Medulla oblongata (tissue), 1 donor: Measurements from ENCODE around the gene EVI5.
A peak's percentile ranks its signal among the peaks of the same experiment; 100 is the strongest.
"Not testable (repeated sequence)": the region's sequence is repeated elsewhere in the genome, so short reads cannot be mapped to it uniquely, and the experiment has no call there.

Experiments
- DNase-seq: peaks from one replicate; pipeline ENCODE4 v3.0.0-alpha.2; 2015; ENCODE audit errors: extremely low spot score

Gene EVI5

DNA sequence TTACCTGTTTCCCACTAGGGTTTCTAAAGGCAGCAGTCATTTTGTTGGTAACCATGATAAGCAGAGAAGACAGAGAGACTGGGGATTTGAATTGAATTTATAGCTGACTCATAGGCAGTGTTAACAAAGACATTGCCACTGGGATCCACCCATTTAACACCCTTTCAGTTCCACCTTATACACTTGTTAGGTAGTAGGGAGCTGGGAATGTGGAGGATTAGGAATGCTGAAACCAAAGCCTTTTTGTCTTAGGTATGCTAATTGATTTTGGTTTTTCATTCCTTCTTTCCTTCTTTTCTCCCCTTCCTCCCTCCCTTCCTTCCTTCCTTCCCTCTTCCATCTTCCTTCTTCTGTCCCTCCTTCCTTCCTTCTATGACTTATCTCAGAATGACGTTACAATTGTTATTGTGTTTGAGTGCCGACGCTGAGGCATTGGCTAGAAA lies 7.5 kb upstream of the EVI5 start:
- no peak for DNase-seq

DNA sequence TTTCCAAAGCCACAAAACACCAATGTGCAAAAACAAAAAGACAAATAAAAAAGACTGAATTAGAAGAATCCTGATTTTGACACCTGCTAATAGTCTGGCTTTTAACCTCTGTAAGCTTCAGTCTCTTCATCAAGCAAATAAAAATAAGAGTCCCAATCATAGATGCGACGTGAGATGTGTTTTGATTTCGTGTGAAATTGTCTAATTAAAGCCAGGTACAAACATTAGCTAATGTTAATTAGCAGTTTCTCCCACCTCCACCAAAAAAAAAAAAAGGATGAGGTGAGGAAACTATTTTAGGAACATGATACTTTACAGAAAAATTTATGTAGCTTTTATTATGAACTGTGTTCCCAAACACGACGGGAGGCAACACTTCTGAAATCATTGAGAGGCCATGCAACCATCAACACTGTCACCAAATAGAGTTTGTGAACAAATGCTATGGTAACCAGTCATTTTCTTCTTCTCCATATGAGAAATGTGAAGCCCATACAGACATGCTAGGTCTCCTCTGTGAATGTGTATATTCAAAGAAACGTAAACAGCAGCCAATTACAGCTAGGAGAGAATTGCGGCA lies 6.7 kb upstream of the EVI5 start:
- DNase-seq, result no peak

DNA sequence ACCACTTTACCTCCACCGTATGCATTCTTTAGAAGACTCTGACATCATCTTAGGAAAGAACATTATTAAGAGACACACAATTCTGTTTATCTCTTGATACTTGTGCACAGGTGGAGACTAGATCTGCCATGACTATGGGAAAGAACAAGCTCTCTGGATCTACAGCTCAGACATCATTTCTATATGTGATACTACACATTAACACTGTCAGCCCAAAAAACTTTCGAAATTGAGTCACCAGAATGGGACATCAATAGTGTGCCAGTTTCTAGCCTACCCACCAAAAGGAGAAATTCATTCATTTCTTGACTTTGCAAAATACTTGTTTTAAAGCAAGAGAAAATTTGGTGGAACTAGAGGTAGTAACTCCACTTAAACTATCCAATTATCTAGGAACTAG lies 6.0 kb upstream of the EVI5 start:
- DNase-seq, result no peak

DNA sequence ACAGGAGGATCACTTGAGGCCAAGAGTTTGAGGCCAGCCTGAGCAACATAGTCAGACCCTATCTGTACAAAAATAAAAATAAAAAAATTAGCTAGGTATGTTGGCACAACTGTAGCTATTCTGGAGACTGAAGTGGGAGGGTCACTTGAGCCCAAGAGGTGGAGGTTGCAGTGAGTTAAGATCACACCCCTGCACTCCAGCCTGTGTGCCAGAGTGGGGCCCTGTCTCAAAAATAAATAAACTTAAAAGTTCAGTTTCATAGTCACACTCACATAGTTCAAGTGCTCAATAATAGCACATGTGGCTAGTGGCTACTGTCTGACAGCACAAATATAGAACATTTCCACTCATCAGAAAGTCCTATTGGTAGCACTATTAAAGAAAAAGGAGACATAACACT lies 5.2 kb upstream of the EVI5 start:
- DNase-seq, result no peak

DNA sequence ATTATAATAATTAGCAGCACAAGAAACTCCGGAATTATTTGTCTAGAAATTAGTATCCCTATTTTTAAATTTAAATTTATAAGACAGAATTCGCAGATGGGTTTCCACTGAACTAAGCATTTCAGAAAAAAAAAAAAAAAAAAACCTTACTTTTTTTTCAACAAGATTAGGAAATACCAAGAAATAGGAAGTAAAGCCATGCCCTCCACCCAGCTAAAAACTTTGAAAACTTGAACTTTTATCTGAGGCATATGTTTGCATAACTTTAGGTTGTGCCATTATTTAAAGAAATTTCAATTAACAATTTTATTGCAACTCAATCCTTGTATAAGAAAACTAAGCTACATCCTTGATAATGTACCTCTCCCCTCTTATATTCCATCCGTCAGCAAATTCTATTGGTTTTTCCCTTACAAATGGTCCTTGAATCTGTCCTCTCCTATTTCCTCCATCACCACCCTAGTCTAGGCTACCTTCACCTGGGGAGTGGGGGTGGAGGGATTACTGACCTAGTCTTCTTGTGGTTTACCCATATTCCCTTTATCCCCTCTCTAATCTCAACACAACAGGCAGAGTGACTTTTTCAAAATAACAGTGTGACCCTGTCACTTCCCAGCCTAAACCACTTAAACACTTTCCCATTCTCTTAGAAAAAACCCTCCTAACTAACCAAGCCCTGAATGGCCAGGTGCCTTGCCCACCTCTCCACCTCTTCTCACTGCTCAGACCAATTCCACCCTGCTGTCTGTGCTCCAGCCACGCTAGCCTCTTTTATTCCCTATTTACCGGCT lies 1.4 kb upstream of the EVI5 start:
- no peak for DNase-seq

DNA sequence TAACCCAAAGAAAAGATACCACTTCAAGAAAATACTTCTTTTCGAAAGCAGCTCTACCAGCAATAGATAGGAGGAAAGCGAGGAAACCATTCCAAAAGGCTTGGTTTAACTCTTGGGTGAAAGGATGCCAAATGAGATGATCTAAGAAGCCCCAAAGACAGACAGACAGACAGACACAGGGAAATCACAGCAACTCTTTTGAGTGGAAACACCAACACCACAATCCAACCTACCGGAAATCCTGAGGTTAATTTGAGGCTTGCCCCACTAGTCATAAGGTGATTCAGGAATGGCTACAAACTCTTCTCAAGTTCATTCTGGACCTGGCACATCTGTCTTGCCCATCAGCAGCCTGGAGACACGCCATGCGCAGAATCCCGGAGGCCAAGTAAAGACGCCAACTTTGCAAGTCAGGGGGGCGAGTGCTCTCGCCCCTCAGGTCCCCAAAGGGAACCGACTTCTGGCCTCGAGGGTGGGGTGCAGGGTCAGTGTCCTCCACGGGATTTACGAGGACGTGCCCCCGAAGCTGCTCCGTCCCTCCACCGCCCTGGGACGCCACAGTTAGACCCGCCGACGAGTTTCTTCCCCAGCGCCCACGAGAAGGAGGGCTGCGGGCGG lies 778 bp downstream of the EVI5 start:
- peak; percentile 55 for DNase-seq

DNA sequence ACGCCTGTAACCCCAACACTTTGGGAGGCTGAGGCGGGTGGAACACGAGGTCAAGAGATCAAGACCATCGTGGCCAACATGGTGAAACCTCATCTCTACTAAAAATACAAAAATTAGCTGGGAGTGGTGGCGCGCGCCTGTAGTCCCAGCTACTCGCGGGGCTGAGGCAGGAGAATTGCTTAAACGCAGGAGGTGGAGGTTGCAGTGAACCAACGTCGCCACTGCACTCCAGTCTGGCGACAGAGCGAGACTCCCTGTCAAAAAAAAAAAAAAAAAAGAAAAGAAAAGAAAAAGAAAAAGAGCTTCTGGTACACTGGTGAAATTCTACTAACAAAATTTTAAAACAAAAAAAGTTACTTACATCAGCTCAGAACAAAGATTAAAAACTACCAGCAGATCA lies 1.4 kb downstream of the EVI5 start:
- DNase-seq, result not testable (repeated sequence)

DNA sequence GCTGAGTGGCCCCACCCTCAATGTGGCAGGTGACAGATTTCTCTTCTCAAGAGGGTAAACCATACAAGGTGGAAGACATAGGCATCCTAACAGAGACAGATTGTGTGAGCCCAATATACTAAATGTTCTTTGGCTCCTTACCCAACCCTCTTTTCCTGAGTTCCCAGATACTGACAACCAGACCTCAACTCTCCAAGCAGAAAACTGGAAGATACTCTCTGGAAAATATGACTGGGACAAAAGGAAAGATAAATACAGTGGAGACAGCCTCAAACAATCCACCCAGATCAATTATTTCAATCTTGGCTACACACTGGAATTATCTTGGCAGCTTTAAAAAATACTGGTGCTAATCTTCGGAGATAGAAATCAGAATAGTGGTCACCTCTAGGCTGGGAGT lies 6.5 kb downstream of the EVI5 start:
- no peak for DNase-seq

DNA sequence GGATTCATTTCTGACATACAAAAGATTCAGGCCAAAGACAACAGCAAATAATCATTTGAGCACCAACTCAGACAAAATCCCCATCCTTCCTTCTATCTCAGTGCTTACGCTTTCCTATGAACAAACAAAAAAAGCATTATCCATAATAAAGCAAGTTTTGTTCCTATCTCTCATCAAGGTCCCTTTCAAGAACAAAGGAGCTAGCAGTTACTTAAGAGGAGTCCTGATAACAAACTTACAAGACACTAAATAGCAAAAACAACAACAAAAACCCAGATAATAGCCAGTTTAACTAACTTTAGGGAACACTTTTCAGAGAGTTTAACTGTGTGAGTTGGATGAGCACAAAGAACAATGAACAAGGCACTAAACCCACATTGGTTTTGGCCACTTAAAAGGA lies 10.5 kb downstream of the EVI5 start:
- DNase-seq, result peak; percentile 51

DNA sequence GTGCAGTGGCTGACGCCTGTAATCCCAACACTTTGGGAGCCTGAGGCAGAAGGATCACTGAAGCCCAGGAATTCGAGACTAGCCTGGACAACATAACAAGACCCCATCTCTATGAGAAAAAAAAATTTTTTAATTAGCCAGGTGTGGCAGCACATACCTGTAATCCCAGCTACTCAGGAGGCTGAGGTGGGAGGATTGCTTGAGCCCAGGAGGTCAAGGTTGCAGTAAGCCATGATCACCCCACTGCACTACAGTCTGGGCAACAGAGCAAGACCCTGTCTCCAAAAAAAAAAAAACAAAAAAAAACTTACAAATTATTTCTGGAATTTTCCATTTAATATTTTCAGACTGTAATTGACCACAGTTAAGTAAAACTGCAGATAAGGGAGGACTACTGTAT lies 11.2 kb downstream of the EVI5 start:
- DNase-seq, result not testable (repeated sequence)

DNA sequence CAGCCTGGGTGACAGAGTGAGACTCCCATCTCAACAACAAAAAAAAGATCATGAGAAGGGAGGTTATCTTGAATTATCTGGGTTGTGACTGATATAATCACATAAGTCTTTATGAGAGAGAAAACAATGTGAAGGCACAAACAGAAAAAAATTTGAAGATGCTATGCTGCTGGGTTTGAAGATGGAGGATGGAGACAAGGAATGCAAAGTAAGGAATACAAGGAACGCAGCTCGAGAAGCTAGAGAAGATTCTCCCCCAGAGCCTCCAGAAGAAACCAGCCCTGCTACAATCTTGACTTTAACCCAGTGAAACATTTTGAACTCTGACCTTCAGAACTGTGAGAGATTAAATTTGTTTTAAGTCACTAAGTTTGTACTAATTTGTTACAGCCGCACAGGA lies 15.1 kb downstream of the EVI5 start:
- no peak for DNase-seq

DNA sequence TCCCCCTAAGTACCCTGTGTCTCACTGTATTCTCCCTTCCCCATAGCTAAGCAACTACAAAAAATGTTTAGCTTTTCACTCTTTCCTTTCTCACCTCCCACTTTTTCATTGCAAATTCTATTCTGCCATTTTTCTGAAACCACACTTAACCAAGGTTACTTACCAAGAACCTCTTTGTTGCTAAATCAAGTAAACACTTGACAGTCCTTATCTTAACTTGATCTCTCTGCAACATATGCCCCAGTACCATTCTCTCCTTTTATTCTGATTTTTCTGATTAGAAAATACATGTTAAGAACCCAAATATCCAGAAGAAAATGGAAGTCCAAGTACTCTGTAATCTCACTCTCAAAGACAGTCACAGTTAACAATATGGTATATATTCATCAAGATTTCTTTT lies 16.0 kb downstream of the EVI5 start:
- no peak for DNase-seq

DNA sequence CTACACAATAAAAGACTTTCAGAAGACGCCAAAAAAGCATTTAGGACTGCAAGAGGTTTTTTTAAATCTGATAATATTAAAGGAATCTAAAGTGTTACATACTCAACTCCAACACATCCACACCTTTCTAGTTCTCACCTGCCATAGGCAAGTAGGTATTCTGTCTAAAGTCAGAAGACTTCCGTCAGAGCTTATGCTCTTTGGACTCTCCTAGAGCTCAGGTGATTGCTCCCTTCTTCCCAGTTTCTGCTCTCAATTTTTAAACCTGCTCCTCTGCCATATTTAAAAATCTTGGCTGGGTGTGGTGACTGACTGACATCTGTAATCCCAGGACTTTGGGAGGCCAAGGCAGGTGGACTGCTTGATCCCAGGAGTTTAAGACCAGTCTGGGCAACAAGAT lies 16.6 kb downstream of the EVI5 start:
- DNase-seq, result no peak

DNA sequence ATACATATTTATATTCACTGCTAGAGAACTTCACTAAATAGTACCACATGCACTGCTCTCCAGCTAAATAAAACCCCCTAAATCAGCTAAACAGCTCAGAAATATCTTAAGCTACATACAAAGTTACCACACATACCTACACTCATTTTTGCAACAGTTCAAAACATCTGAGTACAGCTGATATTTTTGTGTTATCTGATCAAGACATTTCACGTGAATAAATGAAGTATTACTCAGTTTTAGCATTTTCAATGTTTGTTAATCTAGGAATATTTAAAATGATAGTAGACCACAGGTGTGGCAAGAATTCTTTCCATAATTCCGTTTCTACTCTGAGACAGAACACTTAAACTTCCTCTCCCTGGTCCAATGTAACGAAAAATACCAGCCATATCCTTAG lies 20.8 kb downstream of the EVI5 start:
- DNase-seq, result no peak

DNA sequence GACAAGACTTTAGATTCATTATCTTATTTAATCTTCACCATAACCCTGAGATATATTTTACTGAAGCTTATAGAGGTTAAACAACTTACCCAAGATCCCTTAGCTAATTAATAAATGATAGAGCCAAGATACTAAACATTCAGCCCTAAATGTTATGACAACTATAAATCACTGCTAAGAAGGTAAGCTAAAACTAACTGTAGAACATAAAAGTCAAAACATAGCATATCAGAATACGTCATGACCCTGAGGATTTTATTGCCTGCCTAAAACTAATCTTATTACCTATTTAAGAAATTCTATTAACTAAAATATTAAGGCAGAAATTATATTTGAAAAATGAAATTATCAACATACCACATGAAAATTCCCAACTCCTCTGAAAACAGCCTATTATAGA lies 22.6 kb downstream of the EVI5 start:
- no peak for DNase-seq

DNA sequence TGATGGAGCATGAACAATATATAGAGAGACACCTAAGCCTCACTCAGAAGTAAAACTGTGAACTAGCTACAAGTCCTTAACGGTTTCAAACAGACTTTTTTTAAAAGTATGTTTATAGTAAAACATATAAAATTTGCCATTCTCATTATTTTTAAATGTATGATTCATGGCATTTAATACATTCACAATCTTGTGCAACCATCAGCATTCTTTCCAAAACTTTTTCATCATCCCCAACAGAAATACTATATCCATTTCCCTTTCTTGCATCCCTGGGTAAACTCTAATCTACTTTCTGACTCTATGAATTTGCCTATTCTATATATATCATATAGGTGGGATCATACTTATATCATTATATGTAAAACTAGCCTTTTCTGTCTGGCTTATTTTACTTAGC lies 25.5 kb downstream of the EVI5 start:
- no peak for DNase-seq

DNA sequence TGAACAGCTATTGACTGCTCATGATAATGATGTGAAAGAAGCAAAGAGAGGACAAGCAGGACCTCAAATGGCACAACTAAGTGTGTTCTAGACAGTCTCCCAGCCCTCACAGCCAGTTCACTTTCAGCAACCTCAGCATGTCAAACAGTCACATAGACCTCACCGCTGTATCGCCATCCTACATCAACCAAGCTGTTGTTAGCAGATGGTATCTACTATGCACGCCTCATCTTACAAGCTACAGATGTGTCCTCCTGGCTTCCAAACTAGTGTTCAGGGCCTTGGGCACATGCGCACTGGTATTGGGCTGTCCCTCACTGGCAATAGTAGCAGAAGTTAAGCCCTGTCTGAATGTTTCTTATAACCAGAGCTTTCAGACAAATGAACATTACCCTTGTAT lies 28.4 kb downstream of the EVI5 start:
- no peak for DNase-seq

DNA sequence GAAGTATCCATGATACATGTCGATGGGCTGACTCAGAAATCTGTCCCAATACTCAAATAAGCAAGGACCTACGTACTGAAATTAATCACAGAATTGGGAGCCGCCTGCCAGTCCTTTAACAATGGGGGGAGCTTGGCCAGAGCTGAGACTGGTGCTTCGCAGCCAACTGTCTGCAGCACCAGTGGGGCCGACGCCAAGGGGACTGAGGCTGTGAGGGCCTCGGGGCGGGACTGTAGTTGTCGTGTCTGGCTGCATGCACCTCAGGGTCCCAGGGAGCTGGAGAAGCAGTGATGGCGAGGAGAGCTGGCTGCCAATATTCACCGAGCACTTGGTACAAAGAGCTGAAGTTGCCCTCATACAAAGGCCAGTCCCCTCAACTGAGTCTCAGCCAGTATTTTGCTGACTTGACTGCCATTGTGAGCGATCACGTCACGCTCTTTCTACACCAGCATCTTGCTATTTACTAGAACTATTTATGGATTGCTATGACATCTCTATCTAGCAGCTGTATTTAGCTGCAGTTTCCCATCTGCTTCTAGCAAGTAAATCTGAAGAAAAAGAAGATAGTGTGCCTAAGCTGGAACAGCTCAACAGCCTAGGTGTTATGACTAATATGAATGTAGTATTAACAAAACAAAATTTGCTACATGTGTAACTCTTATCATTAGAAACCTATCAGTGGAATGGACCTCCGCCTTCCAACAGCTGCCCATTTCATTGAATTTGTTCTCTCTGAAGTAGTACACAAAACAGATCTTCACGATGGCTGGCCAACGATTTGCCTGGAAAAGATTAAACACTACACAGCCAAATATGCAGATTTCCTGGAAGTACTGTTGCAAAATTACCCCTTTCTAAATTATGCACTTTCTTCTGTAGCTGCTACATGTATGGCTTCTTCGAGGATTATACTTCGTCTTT lies 29.1 kb downstream of the EVI5 start:
- DNase-seq, result peak; percentile 57

DNA sequence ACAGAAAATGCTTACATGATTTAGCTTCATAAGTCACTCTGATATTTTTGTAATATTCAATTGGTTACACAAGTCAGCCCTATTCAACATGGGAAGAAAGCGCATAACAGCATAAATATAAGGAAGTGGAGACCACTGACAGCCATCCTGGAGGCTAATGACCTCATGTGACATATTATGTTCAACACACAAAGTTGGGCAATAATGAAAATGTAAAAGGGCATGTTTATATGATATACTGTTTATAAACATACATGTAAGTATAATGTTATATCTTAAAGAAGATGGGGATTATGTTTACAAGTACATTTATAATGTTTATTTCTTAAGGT lies 30.2 kb downstream of the EVI5 start:
- DNase-seq, result no peak

DNA sequence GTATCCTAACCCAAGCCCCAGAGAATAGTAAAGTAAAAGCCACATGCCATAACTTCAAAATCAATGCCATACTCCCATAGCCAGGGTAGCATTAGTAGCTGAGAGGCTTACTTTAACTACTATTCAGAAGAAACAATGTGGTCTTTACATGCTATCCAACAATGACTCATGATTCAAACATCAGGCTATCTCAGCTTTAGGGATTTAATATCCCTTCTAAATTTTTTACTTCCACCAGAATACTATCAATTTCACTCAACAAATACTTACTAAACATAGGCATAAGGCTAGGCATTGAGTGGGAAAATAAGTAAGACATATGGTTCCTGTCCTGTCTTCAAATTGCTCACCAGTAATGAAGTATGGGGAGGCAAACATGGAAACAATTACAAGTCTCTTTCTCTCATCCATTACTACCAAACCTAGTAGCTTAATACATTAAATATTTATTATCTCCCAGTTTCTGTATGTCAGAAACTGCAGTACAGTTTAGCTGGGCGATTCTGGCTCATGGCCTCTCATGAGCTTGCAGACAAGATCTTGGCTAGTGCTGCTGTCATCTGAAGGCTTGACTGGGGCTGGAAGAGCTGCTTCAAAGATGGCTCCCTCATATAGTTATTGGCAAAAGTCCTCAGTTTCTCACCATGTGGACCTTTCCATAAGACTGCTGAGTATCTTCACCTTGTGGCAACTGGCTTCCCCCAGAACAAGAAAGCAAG lies 30.7 kb downstream of the EVI5 start:
- no peak for DNase-seq

DNA sequence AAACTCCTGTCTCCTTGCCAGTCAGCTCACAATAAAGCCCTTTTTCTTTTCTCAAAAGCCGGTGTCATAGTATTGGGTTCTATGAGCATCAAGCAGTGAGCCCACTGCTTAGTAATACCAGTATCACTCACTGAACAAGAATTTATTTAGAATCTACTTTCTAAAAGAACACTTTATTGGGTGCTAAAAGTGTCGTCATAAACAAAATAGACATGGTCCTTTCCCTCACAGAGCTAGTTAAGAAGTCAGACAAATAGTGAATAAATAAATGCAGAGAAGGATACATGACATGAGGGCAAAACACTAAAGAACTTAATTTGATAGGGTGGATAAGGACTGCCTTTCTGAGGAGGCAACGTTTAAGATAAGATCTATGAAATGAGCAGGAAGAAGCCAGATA lies 32.2 kb downstream of the EVI5 start:
- no peak for DNase-seq
